Chondrocyte (in vitro differentiated cells): ENCODE results near the gene TRIP10. TPM values are rescaled to one million over a fixed set of nuclear protein-coding genes. Genes with fewer than 3 reads are reported as not detected.

Experiments used
- DNase-seq: peaks from one replicate; pipeline ENCODE4 v3.0.0; 2021; ENCODE audit warnings: mixed read lengths, low spot score
- H3K27ac Mint-ChIP-seq: one replicate; pipeline ENCODE4 v1.8.0; 2021; ENCODE audit warnings: mild to moderate bottlenecking, moderate library complexity, mixed read lengths; ENCODE audit not compliant: unreplicated experiment
- H3K27me3 Mint-ChIP-seq: 2 replicates; pipeline ENCODE4 v1.8.0; 2021; ENCODE audit warnings: low read depth, mixed read lengths
- H3K36me3 Mint-ChIP-seq: 2 replicates; pipeline ENCODE4 v1.8.0; 2021; ENCODE audit warnings: low read depth, mixed read lengths
- H3K4me1 Mint-ChIP-seq: 2 replicates; pipeline ENCODE4 v1.8.0; 2021; ENCODE audit warnings: low read depth, mild to moderate bottlenecking, mixed read lengths
- H3K4me3 Mint-ChIP-seq: one replicate; pipeline ENCODE4 v1.8.0; 2021; ENCODE audit warnings: mild to moderate bottlenecking, moderate library complexity, mixed read lengths; ENCODE audit not compliant: unreplicated experiment
- H3K9me3 Mint-ChIP-seq: 2 replicates; pipeline ENCODE4 v1.8.0; 2021; ENCODE audit warnings: low read depth, mixed read lengths
- CTCF ChIP-seq: fragments of 200-600 bp; sonication (generic); IDR thresholded peaks from 2 replicates; pipeline ENCODE4 v1.5.0; 2021; ENCODE audit warnings: antibody characterized with exemption, mild to moderate bottlenecking, moderate library complexity
- total RNA-seq: library from RNA; stranded (reverse); gene quantifications from 3 replicates; pipeline ENCODE4 v1.2.1, GENCODE V29; 2021

Gene TRIP10
- total RNA-seq, 1 donor from 2014 or later, result 107 TPM

GRCh38 chr19:6718741-6719539, 20.5 kb upstream of the TRIP10 start:
- no peak for DNase-seq
- Mint-ChIP-seq H3K4me1 (peaks cover 5% of the 10 kb centered on the region), H3K4me3 (no peak overlapping the region), H3K27me3 (peaks cover 23% of the 10 kb centered on the region), H3K9me3 (no peaks in the 10 kb centered on the region), H3K27ac (no peak overlapping the region), H3K36me3 (no peaks in the 10 kb centered on the region)
- no peak for TF ChIP-seq CTCF

- no peak for DNase-seq
- H3K4me3 Mint-ChIP-seq, result no peak overlapping the region
- TF ChIP-seq CTCF, result no peak
Measured at GRCh38 chr19:6719540-6719861, 20.0 kb upstream of the TRIP10 start.

GRCh38 chr19:6719992-6720368, 19.5 kb upstream of the TRIP10 start:
- peaks cover 5% of the 10 kb centered on the region for H3K4me1 Mint-ChIP-seq
- no peaks in the 10 kb centered on the region for H3K9me3 Mint-ChIP-seq
- TF ChIP-seq CTCF, result no peak
- H3K27ac Mint-ChIP-seq, result no peak overlapping the region
- no peak for DNase-seq
- peaks cover 23% of the 10 kb centered on the region for H3K27me3 Mint-ChIP-seq
- no peaks in the 10 kb centered on the region for H3K36me3 Mint-ChIP-seq
- H3K4me3 Mint-ChIP-seq, result no peak overlapping the region

More at GRCh38 chr19:6719540-6719861, 20.0 kb upstream of the TRIP10 start:
- Mint-ChIP-seq H3K36me3 (no peaks in the 10 kb centered on the region), H3K4me1 (peaks cover 5% of the 10 kb centered on the region), H3K27ac (no peak overlapping the region), H3K27me3 (peaks cover 23% of the 10 kb centered on the region), H3K9me3 (no peaks in the 10 kb centered on the region)

GRCh38 chr19:6720369-6721137, 18.9 kb upstream of the TRIP10 start, which contains the start of gene C3:
Gene C3 (minus strand): TSS chr19:6720650. CDS start chr19:6720589, 61 bp downstream.
- Mint-ChIP-seq H3K4me1 (peaks cover 5% of the 10 kb centered on the region), H3K4me3 (no peak within 1 kb of the TSS), H3K27ac (no peak within 1 kb of the TSS), H3K9me3 (no peaks in the 10 kb centered on the region), H3K36me3 (no peaks in the 10 kb centered on the region), H3K27me3 (peaks cover 23% of the 10 kb centered on the region)
- DNase-seq, result no peak
- TF ChIP-seq CTCF, result no peak

- no peaks in the 10 kb centered on the region for H3K36me3 Mint-ChIP-seq
- H3K9me3 Mint-ChIP-seq, result no peaks in the 10 kb centered on the region
- no peak overlapping the region for H3K27ac Mint-ChIP-seq
- no peak for TF ChIP-seq CTCF
- no peak for DNase-seq
- H3K27me3 Mint-ChIP-seq, result peaks cover 23% of the 10 kb centered on the region
- no peak overlapping the region for H3K4me3 Mint-ChIP-seq
- H3K4me1 Mint-ChIP-seq, result peaks cover 5% of the 10 kb centered on the region
Measured at GRCh38 chr19:6721138-6721474, 18.4 kb upstream of the TRIP10 start.
